Frontal cortex (tissue), 4 donors: ENCODE data around the gene KRTAP5-11. TPM values are rescaled to one million over a fixed set of nuclear protein-coding genes. Genes with fewer than 3 reads are reported as not detected.
"Not testable (repeated sequence)": the region's sequence is repeated elsewhere in the genome, so short reads cannot be mapped to it uniquely, and the experiment has no call there.

Experiments
- DNase-seq, 2 donors: peaks; one replicate each; pipeline ENCODE4 v3.0.0; 2012; ENCODE audit warnings: low spot score in 2 of 2
- FAIRE-seq: peaks from 2 replicates; lab custom pipeline; 2012; peaks lifted over from hg19 to GRCh38; lab: Jason Lieb, UNC
- total RNA-seq: library from RNA; depleted of rRNA; stranded (reverse); fragments of >200 nt; gene quantifications from one replicate; pipeline ENCODE4 v1.2.3, GENCODE V29; 2014
- donor health status: control.
- donor health status: control.
- donor health status: control.

Gene KRTAP5-11, protein sequence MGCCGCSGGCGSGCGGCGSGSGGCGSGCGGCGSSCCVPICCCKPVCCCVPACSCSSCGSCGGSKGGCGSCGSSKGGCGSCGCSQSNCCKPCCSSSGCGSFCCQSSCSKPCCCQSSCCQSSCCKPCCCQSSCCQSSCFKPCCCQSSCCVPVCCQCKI
- total RNA-seq = not detected

DNA sequence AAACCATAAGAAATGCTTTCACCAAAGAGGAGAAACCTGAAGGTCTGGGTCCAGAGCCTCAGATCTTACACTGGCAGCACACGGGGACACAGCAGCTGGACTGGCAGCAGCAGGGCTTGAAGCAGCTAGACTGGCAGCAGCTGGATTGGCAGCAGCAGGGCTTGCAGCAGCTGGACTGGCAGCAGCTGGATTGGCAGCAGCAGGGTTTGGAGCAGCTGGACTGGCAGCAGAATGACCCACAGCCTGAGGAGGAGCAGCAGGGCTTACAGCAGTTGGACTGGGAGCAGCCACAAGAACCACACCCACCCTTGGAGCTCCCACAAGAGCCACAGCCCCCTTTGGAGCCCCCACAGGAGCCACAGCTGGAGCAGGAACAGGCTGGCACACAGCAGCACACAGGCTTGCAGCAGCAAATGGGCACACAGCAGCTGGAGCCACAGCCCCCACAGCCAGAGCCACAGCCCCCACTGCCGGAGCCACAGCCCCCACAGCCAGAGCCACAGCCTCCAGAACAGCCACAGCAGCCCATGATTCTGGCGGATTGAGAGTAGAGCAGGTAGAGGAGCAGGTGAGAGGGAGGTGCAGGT lies at the start of gene KRTAP5-11:
TSS of gene KRTAP5-11 (minus strand) at position 567 of the 587 bp plus-strand sequence. CDS start at position 529, 38 bp downstream.
- no peak for FAIRE-seq
- no peak for DNase-seq

DNA sequence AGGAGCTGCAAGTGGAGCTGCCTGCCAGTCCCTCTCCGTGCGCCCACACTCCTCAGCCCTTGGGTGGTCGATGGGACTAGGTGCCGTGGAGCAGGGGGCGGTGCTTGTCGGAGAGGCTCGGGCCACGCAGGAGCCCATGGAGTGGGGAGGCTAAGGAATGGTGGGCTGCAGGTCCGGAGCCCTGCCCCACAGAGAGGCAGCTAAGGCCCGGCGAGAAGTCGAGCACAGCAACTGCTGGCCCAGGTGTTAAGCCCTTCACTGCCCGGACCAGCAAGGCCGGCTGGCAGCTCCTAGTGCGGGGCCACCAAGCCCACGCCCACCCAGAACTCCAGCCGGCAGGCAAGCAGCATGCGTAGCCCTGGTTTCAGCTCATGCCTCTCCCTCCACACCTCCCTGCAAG lies 48.9 kb upstream of the KRTAP5-11 start:
- not testable (repeated sequence) for DNase-seq, FAIRE-seq

DNA sequence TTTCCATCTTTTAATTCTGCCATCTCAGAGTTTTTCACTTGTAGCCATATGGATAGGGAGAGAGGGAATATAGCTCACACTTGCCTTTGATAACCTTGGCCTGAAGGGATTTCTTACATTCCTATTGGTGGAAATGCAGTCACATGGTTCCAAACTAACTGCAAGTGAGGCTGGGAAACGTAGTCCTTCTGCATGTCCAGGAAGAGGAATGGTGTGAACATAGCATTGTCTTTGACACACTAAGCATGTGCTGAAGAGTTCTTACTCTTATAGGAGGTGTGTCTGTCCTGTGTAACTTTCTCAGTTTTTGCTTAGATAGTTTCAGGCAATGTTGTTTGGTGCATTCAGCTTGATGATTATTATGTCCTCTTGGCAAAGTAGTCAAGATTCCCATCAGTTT lies 47.4 kb upstream of the KRTAP5-11 start:
- DNase-seq, FAIRE-seq: not testable (repeated sequence)

- FAIRE-seq, DNase-seq: not testable (repeated sequence)
These were observed 46.3 kb upstream of the KRTAP5-11 start for GRCh38 chr11:71628943-71629342.

GRCh38 chr11:71623226-71623625 lies 40.6 kb upstream of the KRTAP5-11 start:
- DNase-seq, FAIRE-seq: not testable (repeated sequence)

DNA sequence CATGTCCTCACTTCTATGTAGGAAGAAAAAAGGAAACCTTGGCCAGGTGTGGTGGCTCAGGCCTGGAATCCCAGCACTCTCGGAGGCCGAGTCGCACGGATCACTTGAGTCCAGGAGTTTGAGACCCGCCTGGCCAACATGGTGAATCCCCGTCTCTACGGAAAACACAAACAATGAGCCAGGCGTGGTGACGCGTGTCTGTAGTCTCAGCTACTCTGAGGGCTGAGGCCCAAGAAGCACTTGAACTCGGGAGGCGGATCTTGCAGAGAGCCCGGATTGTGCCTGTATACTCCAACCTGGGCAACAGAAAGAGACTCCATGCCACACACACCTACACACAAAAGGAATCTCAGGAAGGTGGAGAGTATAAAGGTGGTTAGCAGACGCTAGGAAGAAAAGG lies 39.9 kb upstream of the KRTAP5-11 start:
- not testable (repeated sequence) for FAIRE-seq, DNase-seq

GRCh38 chr11:71615003-71615402 lies 32.3 kb upstream of the KRTAP5-11 start:
- not testable (repeated sequence) for FAIRE-seq, DNase-seq

DNA sequence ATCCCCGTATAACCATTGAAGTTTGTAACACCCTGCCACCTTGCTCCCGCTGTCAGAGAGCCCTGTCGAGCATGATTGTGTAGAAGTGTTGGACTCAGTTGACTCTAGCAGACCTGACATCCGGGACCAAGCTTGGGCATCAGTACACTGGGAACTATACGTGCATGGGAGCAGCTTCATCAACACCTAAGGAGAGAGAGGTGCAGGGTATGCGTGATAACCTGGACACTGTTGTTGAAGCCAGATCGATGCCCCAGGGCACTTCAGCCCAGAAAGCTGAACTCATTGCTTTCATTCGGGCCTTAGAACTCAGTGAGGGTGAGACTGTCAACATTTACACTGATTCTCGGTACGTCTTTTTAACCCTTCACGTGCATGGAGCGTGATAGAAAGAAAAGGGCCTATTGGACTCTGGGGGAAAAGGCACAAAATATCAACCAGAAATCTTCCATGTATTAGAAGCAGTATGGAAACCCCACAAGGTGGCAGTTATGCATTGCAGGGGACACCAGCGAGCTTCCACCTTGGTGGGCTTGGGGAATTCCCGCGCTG lies 31.8 kb upstream of the KRTAP5-11 start:
- not testable (repeated sequence) for DNase-seq, FAIRE-seq

DNA sequence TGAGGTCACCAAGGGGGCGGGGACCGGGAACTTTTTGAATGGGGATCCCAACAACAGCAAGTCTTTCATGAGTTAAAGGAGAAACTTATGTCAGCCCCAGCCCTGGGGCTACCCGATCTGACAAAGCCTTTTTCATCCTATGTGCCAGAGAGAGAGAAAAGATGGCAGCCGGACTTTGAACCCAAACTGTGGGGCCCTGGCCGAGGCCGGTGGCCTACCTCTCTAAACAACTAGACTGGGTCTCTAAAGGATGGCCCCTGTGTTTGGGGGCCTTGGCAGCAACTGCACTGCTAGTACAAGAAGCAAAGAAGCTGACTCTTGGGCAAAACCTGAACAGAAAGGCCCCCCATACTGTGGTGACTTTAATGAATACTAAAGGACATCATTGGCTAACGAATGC lies 31.3 kb upstream of the KRTAP5-11 start:
- not testable (repeated sequence) for DNase-seq, FAIRE-seq

DNA sequence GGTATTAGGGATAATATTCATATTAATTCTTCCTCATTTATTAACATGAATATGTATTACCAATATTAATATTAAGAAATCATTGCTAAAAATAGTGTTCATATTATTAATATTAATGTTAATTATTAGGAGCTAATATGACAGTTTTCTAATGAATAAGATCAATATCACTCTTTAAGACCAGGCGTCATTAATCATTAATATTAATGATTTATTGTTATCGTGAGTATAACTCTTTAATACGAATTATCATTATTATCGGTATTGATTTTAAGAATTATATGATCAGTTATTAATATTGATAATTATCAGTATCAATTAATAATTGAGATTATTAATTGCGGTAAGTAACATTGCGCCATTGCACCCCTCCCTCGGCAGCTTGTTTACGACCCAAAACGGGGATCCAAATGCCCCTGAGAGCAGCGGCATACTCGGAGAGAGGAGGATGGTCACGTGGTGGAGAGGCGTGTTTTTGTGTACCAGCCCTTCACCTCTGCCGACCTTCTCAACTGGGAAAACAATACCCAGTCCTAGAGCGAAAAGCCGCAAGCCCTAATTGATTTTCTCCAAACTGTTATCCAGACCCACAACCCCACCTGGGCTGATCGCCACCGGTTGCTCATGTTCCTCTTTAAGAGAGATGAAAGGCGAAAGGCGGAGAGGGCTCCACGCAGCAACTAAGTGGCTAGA lies 28.7 kb upstream of the KRTAP5-11 start:
- DNase-seq = not testable (repeated sequence)
- peak; percentile 74 for FAIRE-seq

DNA sequence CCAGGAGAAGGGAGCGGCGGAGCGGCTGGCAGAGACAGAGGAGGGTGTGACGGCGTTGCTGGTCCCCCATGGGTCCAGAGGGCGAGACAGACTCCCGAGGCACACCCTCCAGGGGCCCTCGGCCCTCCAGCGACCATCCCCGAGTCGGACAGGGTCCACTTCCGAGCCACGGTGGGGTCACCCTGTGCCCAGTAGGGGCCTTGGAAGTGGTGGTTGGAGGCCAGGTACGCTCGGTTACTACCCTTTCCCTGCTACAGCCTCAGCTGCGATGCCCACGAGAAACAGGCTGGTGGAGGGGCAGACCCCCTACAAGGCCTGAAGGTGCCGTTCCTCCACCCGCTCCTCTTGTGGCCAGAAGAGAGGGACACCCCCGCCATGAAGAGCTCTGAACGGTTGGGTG lies 25.6 kb upstream of the KRTAP5-11 start:
- not testable (repeated sequence) for FAIRE-seq, DNase-seq

DNA sequence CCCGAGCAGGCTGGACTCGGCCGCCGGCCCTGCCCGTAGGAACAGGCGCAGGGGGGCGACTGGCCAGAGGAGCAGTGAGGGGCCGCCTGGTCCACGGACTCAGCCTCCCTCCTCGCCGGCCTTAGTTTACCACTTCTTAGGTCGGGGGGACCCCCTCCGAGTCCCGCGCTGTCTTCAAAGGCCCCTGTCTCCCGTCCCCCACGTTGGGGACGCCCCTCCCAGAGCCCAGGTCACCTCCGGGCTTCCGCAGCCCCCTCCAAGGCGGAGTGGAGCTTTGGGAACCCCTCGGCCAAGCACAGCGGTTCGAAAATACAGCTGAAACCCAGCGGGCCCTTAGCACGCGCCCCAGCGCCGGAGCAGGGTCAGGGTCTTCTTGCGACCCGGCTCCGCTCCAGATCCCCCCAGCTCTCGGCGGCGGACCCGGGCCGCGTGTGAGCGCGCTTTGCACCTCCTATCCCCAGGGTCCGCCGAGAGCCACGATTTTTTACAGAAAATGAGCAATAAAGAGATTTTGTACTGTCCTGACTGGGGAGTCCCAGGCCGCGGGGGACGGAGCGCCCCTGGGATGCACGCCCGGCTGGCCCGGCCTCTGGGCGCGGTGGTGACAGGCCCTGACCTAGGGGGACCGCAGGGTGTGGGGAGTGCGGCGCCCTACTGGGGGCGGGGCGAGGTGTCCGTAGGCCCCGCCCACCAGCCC lies 25.0 kb upstream of the KRTAP5-11 start:
- DNase-seq, FAIRE-seq: not testable (repeated sequence)

DNA sequence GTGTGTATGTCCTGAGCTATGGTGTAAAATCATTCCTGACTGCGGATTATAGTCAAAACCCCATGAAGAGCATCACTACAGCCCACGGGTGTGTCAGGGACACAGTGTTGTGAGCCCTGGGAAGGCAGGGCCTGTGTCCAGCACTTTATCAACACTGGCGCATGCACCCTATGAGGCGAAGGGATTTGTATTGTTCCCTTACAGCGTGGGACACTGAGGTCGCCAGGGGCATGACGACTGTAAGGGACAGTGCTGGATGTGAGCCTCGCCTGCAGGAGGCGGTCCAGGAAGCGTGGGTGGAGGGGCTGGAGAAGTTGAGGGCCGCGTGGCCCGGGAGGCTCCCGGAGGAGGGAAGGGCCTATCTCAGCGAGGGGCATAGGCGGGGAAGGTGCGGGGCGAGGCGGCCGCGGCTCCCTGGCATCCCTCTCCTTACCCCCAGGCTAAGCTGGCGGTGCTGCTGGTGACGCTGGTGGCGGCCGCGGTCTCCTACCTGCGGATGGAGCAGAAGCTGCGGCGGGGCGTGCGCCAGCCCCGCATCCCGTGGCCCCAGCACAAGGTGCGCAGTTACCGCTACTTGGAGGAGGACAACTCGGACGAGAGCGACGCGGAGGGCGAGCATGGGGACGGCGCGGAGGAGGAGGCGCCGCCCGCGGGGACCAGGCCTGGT lies 24.3 kb upstream of the KRTAP5-11 start:
- FAIRE-seq, DNase-seq: not testable (repeated sequence)

GRCh38 chr11:71604798-71605488 lies 22.3 kb upstream of the KRTAP5-11 start:
- not testable (repeated sequence) for DNase-seq, FAIRE-seq

DNA sequence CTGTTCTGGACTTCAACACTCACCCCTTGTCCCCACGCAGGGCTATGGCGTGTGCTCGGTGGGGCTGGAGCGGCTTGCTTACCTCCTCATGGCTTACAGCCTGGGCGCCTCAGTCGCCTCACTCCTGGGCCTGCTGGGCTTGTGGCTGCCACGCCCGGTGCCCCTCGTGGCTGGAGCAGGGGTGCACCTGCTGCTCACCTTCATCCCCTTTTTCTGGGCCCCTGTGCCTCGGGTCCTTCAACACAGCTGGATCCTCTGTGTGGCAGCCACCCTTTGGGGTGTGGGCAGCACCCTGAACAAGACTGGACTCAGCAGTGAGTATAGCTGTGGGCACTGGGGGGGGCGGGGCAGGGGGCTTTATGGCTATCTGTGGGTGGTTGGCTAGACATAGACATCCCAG lies 20.5 kb upstream of the KRTAP5-11 start:
- not testable (repeated sequence) for DNase-seq, FAIRE-seq

GRCh38 chr11:71589546-71589920 lies 6.9 kb upstream of the KRTAP5-11 start:
- FAIRE-seq, DNase-seq: not testable (repeated sequence)

DNA sequence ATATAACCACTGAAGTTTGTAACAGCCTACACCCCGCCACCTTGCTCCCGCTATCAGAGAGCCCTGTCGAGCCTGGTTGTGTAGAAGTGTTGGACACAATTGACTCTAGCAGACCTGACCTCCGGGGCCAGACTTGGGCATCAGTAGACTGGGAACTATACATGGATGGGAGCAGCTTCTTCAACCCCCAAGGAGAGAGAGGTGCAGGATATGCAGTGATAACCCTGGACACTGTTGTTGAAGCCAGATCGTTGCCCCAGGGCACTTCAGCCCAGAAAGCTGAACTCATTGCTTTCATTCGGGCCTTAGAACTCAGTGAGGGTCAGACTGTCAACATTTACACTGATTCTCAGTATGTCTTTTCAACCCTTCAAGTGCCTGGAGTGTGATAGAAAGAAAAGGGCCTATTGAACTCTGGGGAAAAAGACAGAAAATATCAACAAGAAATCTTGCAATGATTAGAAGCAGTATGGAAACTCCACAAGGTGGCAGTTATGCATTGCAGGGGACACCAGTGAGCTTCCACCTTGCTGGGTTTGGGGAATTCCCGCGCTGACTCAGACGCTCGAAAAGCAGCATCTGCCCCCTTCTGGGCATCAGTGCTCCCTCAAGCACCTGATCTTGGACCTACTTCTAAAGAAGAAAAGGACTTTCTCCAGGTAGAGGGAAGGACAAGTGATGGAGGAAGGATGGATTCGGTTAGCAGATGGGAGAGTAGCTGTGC lies 6.3 kb upstream of the KRTAP5-11 start:
- FAIRE-seq, DNase-seq: not testable (repeated sequence)

DNA sequence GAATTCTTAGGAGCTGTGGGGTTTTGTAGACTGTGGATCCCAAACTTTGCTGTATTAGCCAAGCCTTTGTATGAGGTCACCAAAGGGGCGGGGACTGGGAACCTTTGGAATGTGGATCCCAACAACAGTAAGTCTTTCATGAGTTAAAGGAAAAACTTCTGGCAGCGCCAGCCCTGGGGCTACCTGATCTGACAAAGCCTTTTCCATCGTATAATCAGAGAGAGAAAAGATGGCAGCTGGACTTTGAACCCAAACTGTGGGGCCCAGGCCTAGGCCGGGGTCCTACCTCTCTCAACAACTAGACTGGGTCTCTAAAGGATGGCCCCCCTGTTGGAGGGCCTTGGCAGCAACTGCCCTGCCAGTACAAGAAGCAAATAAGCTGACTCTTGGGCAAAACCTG lies 5.6 kb upstream of the KRTAP5-11 start:
- FAIRE-seq, DNase-seq: not testable (repeated sequence)
